ENCODE data around the gene MALAT1.

DNA sequence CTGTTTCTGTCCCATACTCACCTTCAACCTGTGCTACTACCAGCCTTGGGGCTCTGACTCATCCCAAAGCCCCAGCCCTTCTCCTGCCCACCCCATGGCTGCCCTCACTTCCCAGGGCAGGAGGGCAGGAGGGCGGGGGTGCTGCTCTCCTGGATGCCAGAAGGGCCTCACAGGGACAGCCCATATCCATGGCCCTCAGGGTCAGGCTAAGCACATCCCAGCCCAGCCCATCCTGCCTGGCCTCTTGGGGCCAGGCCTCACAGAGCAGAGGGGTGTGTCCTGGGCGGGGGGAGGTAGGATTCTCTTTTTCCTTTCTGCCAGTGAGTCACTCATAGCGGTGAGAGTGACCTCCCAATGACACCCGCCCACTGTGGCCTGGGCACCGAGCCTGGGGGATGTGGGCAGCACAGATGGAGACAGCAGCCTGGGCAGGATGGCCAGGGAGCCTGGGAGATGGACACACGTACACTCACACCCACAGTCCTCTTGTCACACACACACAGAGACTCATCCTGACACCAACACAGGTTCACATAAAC is 56.9 kb downstream of the MALAT1 start:
- TF ChIP-seq SP1 (IDR thresholded peaks at IDR 0.05) = no peak
- TF ChIP-seq TARDBP (IDR thresholded peaks at IDR 0.05) = no peak
- no peak for TF ChIP-seq FOXM1 (IDR thresholded peaks at IDR 0.05; ENCODE audit: borderline replicate concordance)
- TF ChIP-seq HDGF (IDR thresholded peaks at IDR 0.05; ENCODE audit: borderline replicate concordance) = no peak
- no peak for TF ChIP-seq ARNT (IDR thresholded peaks at IDR 0.05)
- no peak for TF ChIP-seq BHLHE40 (IDR thresholded peaks at IDR 0.05; ENCODE audit: borderline replicate concordance)
- no peak for TF ChIP-seq LEF1 (IDR thresholded peaks at IDR 0.05; ENCODE audit: borderline replicate concordance)
- TF ChIP-seq, protein P1, sequence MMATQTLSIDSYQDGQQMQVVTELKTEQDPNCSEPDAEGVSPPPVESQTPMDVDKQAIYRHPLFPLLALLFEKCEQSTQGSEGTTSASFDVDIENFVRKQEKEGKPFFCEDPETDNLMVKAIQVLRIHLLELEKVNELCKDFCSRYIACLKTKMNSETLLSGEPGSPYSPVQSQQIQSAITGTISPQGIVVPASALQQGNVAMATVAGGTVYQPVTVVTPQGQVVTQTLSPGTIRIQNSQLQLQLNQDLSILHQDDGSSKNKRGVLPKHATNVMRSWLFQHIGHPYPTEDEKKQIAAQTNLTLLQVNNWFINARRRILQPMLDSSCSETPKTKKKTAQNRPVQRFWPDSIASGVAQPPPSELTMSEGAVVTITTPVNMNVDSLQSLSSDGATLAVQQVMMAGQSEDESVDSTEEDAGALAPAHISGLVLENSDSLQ (IDR thresholded peaks at IDR 0.05) = no peak
- TF ChIP-seq SUZ12 (IDR thresholded peaks at IDR 0.05) = no peak
- no peak for TF ChIP-seq NFRKB (IDR thresholded peaks at IDR 0.05)
- TF ChIP-seq FOXA1 (IDR thresholded peaks at IDR 0.05) = no peak
